CD4-positive, alpha-beta memory T cell (primary cell): Measurements from ENCODE around the gene CCDC77. TPM values are rescaled to one million over a fixed set of nuclear protein-coding genes. Genes with fewer than 3 reads are reported as not detected.

Experiments
- polyA plus RNA-seq, 2 donors: library from polyadenylated mRNA; unstranded; fragments of 300-500 nt; fragmentation: Illumina TruSeq; gene quantifications; one replicate each; pipeline ENCODE4 v1.2.3, GENCODE V29; 2021
- total RNA-seq, 2 experiments: library from RNA; stranded (reverse); gene quantifications; one replicate each; pipeline ENCODE4 v1.2.3, GENCODE V29; 2021

Gene CCDC77
- total and polyA plus RNA-seq, 4 experiments from 2014 or later: 5.3 to 13.0 (median 8.4) TPM

Other genes starting within 250 kb of the CCDC77 start
- under 1 TPM; 0.33 to 0.49 TPM for gene SLC6A12, start 187.5 kb upstream of the CCDC77 start, total RNA-seq
- gene SLC6A12, start 187.5 kb upstream of the CCDC77 start, polyA plus RNA-seq: not detected
- under 1 TPM; 0.32 to 0.75 TPM for gene SLC6A13, start 138.8 kb upstream of the CCDC77 start, total RNA-seq
- gene SLC6A13, start 138.8 kb upstream of the CCDC77 start, polyA plus RNA-seq: under 1 TPM in 1 of 2 donors, not detected in 1; 0.17 TPM
- gene KDM5A, start 12.3 kb upstream of the CCDC77 start, total RNA-seq: 100 to 1,000 TPM; 126 to 134 TPM
- 10 to 100 TPM; 40.7 to 69.8 TPM for gene KDM5A, start 12.3 kb upstream of the CCDC77 start, polyA plus RNA-seq
- 1 to 10 TPM; 2.1 to 2.6 TPM for gene B4GALNT3, start 58.3 kb downstream of the CCDC77 start, total RNA-seq
- 1 to 10 TPM in 1 of 2 donors, under 1 TPM in 1; 0.18 to 4.8 TPM for gene B4GALNT3, start 58.3 kb downstream of the CCDC77 start, polyA plus RNA-seq